Epithelial cell of proximal tubule (primary cell): Measurements from ENCODE around the gene PRKCB. TPM values are rescaled to one million over a fixed set of nuclear protein-coding genes. Genes with fewer than 3 reads are reported as not detected.

Experiments
- DNase-seq: peaks from one replicate; pipeline ENCODE4 v3.0.0-alpha.2; 2011; ENCODE audit warnings: low read depth
- H3K4me3 ChIP-seq: 2 replicates; pipeline ENCODE4 v1.5.1; 2011; ENCODE audit warnings: low read depth, mild to moderate bottlenecking, low read length
- CTCF ChIP-seq: conservative IDR thresholded peaks from 2 replicates; pipeline ENCODE4 v1.5.1; 2012; ENCODE audit warnings: low read depth, mild to moderate bottlenecking, low read length
- total RNA-seq: library from RNA; depleted of rRNA; stranded (reverse); fragments of >200 nt; gene quantifications from 2 replicates; pipeline ENCODE4 v1.2.3, GENCODE V29; 2015

The PRKCB gene
- total RNA-seq, 1 donor from 2014 or later = not detected

DNA sequence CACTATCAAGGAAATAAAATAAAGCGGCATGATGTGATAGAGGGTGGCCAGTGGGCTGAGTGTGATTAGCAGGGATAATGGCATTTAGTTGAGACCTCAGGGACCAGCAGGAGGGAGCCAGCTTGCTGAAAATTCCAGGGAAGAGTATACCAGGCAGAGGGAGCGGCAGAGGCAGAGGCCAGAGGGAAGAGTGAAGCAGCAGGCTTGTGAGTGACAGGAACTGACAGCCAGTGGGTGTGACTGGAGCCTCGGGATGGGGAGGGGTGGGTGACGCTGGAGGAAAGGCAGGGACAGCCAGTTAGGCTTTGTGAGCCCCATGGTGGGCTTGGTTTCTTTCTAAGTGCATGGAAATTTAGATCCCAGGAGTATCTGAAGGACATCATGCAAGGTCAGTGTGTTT is 210.7 kb downstream of the PRKCB start:
- no peak for DNase-seq
- H3K4me3 ChIP-seq = no peak overlapping the region
- TF ChIP-seq CTCF = no peak

- no peak for TF ChIP-seq CTCF
- H3K4me3 ChIP-seq = no peak overlapping the region
- no peak for DNase-seq
Observed at GRCh38 chr16:24049113-24049512, 213.3 kb downstream of the PRKCB start.

DNA sequence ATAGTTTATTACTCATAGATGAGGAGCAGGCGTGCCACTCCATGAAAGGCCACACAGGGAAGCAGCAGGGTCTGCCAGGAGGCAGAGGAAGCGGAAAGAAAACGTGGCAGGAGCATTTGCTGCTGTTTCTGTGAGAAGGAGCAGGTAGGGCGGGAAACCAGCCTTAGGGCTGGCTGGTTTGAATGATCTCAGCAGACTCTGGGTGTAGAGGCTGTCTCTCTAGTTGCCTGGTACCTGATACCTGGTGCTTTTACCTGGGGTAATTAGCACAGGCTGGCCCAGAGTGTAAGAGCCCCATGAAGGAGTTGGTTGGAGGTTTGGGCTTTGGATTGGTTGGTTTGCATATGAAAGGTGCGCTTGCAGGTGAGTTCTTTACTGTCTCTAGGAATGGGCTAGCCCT is 215.3 kb downstream of the PRKCB start:
- no peak overlapping the region for H3K4me3 ChIP-seq
- DNase-seq = no peak
- no peak for TF ChIP-seq CTCF

GRCh38 chr16:24052329-24053098 is 216.7 kb downstream of the PRKCB start:
- no peak for DNase-seq
- no peak overlapping the region for H3K4me3 ChIP-seq
- TF ChIP-seq CTCF = no peak

DNA sequence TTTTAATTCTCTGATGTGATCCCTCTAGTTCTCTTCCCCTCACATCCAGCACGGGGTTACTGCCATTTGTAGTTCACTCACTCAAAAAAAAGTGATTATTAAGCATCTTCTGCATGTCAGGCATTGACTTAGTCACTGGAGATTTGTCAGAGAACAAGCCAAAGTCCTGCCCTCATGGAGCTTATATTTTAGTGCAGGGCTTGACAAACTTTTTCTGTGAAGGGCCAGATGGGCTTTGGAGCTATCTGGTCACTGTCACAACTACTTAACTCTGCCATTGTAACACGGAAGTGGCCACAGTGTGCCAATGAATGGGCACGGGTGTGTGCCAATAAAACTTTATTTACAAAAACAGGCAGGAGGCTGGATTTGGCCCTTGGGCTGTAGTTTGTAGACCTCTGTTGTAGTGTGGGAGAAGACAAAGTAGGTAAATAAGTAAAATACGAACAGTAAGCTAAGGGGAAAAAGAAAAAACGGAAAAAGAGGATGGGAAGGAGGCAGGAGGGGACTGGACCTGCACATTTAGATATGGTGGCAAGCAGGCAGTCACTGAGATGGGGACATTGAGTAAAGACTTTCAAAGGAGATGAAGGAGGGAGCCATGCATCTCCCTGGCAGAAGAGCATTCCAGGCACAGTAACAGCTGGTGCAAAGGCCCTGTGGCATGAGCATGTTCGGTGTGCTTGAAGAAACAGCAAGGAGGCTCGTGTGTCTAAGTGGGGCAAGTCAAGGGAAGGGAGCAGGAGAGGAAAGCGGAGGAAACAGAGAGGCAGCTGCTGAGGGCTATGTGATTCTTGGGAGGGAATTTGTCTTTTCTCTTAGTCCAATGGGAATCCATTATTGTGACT is 217.5 kb downstream of the PRKCB start:
- no peak for TF ChIP-seq CTCF
- DNase-seq = no peak
- no peak overlapping the region for H3K4me3 ChIP-seq

DNA sequence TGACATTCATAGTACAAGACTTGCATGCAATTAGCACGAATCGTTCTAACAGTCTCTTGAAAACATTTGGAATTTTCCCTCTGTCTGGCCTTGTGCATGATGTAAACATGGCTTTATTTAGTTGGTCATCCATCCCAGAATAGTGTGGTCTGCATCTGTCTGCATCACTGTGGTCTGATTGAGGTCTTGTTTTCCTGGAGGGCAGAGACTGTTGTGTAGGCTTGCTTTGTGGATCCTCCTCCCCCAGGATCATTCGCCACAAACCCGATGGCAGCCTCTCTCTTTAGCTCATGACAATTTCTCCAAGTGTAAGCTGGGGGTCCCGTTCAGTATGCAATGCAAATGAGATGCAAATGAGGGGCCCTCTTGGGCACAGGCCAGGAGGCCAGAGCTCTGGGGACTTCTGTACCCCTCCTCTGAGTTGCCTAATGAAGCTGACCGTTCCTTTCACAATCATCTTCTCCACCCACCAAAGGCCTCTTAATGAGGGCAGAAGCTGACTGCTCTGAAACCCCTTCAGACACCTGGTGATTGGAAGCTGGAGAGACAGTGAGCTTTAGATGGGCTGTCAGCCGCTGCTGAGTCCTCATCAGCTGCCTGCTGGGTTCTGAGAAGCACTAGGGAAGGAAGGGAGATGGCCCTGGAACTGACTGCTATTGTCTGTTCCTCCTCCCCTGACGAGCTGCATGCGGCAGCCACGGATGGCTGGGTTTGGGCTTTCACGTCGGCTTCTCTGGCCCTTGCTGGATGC is 219.1 kb downstream of the PRKCB start:
- no peak for DNase-seq
- no peak overlapping the region for H3K4me3 ChIP-seq
- TF ChIP-seq CTCF = no peak
